ENCODE results near the gene ITPR3.

ITPR3 gene

GRCh38 chr6:33616913-33617312 lies 4.2 kb upstream of the ITPR3 start:
- no peaks in the 10 kb centered on the region for H3K36me3 ChIP-seq (ENCODE audit: control insufficient read depth, insufficient read depth, low read length)
- peaks cover 2% of the 10 kb centered on the region for H3K9me3 ChIP-seq (ENCODE audit: control insufficient read depth, low read length)
- H3K4me1 ChIP-seq (ENCODE audit: control insufficient read depth, insufficient read depth, low read length, poor library complexity, severe bottlenecking), result peaks cover 24% of the 10 kb centered on the region
- no peak overlapping the region for H3K4me3 ChIP-seq (ENCODE audit: extremely low read depth, insufficient read depth, low read length, poor library complexity, severe bottlenecking)
- WGBS, 2 experiments (ENCODE audit: insufficient coverage in 2 of 2), result no CpG with 5 or more reads among the region's 4 CpGs
- no peak overlapping the region for H3K27ac ChIP-seq (ENCODE audit: low read depth, low read length, severe bottlenecking)

- peaks cover 11% of the 10 kb centered on the region for H3K4me1 ChIP-seq (ENCODE audit: control insufficient read depth, insufficient read depth, low read length, poor library complexity, severe bottlenecking)
- H3K36me3 ChIP-seq (ENCODE audit: control insufficient read depth, insufficient read depth, low read length), result no peaks in the 10 kb centered on the region
- WGBS, 2 experiments (ENCODE audit: insufficient coverage in 2 of 2), result 66 to 74% methylated on average over 3 to 5 of the region's 5 CpGs
- no peaks in the 10 kb centered on the region for H3K9me3 ChIP-seq (ENCODE audit: control insufficient read depth, low read length)
- H3K27ac ChIP-seq (ENCODE audit: low read depth, low read length, severe bottlenecking), result no peak overlapping the region
- no peak overlapping the region for H3K4me3 ChIP-seq (ENCODE audit: extremely low read depth, insufficient read depth, low read length, poor library complexity, severe bottlenecking)
Observed at GRCh38 chr6:33619166-33619840, 1.8 kb upstream of the ITPR3 start.

- peaks cover 11% of the 10 kb centered on the region for H3K4me1 ChIP-seq (ENCODE audit: control insufficient read depth, insufficient read depth, low read length, poor library complexity, severe bottlenecking)
- no peaks in the 10 kb centered on the region for H3K36me3 ChIP-seq (ENCODE audit: control insufficient read depth, insufficient read depth, low read length)
- WGBS, 2 experiments (ENCODE audit: insufficient coverage in 2 of 2), result 1% methylated on average over 22 to 23 of the region's 29 CpGs
- peak overlapping the region; percentile 55 for H3K4me3 ChIP-seq (ENCODE audit: extremely low read depth, insufficient read depth, low read length, poor library complexity, severe bottlenecking)
- H3K9me3 ChIP-seq (ENCODE audit: control insufficient read depth, low read length), result no peaks in the 10 kb centered on the region
- no peak overlapping the region for H3K27ac ChIP-seq (ENCODE audit: low read depth, low read length, severe bottlenecking)
Observed at GRCh38 chr6:33620158-33620855, 815 bp upstream of the ITPR3 start.

DNA sequence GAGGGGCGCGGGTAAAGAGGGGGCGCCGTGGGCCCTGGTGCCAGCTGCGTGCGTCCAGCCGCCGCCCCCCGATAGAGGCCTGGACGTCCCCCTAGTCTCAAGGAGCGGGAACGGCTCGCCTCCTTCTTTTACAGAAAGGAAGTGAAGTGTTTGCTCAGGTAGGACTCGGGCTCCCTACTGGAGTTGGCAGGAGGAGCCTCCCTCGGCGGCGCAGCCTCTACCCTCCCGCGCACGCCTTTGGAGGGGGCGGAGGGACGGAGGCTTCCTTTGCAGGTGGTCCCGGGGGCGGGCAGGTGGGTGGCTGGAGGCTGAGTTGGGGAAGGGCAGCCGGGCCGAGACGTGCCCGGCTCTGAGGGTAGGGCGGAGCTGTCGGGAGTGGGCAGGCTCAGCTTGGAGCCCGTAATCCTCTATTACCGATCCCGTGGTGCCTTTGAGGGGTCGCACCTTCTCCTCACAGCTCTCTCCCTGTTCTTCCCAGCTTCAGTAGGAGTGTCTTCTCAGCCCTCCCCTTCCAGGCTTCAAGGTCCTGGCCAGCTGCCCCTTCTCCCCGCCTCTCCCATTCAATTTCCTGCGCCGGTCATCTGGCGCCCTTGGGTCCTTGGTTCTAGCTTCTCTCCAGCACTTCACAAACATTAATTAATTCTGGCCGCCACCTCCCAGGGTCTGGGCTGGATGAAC lies 728 bp downstream of the ITPR3 start:
- peak overlapping the region; percentile 55 for H3K4me3 ChIP-seq (ENCODE audit: extremely low read depth, insufficient read depth, low read length, poor library complexity, severe bottlenecking)
- 4 to 8% methylated on average over 27 to 35 of the region's 39 CpGs for WGBS, 2 experiments (ENCODE audit: insufficient coverage in 2 of 2)
- H3K27ac ChIP-seq (ENCODE audit: low read depth, low read length, severe bottlenecking), result no peak overlapping the region
- no peaks in the 10 kb centered on the region for H3K36me3 ChIP-seq (ENCODE audit: control insufficient read depth, insufficient read depth, low read length)
- peaks cover 11% of the 10 kb centered on the region for H3K4me1 ChIP-seq (ENCODE audit: control insufficient read depth, insufficient read depth, low read length, poor library complexity, severe bottlenecking)
- H3K9me3 ChIP-seq (ENCODE audit: control insufficient read depth, low read length), result no peaks in the 10 kb centered on the region

DNA sequence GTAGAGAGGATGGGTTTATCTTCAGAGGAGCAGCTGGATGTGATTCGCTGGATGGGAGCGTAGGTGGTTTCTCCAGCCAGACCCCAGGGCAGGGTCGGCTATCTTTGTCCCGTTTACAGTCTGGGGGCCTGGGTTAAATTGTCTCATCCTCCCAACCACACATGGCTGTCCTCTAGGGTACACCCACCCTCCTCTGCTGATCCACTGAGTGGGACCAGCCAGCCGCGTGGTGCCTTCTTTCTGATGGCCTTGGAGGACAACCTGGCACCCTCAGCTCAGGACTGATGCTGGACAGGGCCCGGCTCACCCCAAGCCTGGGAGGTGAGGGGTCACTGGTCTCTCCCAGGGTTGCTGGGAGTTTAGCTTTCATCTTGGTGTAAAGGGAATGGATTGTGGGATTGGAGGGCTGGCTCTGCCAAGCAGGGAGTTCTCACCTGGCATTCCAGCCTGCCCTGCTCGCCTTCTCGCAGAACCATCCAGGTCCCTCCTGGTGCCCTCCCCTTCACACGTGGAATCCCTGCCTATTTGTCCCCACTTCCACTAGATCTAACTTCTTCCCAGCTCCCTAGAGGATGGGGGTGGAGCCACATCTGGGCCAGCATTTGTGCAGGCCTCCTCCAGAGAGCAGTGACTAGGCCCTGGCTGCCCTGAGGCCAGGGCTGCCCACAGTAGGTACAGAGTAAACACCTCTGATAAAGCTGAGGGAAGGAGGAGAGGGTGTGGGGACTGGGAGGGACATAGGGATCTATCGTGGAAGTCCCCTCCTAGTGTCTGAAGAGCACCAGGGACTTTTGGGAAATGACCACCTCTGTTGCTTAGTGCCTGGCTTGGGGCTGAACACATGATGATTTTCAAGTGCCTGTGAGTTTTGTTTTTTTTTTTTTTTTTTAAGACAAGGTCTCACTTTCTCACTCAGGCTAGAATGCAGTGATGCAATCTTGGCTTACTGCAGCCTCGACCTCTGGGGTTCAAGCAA lies 1.6 kb downstream of the ITPR3 start:
- Histone ChIP-seq H3K36me3 (ENCODE audit: control insufficient read depth, insufficient read depth, low read length) (no peaks in the 10 kb centered on the region), H3K27ac (ENCODE audit: low read depth, low read length, severe bottlenecking) (no peak overlapping the region), H3K4me3 (ENCODE audit: extremely low read depth, insufficient read depth, low read length, poor library complexity, severe bottlenecking) (no peak overlapping the region), H3K9me3 (ENCODE audit: control insufficient read depth, low read length) (no peaks in the 10 kb centered on the region), H3K4me1 (ENCODE audit: control insufficient read depth, insufficient read depth, low read length, poor library complexity, severe bottlenecking) (peaks cover 11% of the 10 kb centered on the region)
- WGBS, 2 experiments (ENCODE audit: insufficient coverage in 2 of 2), result 60 to 77% methylated on average over 7 to 8 of the region's 12 CpGs

DNA sequence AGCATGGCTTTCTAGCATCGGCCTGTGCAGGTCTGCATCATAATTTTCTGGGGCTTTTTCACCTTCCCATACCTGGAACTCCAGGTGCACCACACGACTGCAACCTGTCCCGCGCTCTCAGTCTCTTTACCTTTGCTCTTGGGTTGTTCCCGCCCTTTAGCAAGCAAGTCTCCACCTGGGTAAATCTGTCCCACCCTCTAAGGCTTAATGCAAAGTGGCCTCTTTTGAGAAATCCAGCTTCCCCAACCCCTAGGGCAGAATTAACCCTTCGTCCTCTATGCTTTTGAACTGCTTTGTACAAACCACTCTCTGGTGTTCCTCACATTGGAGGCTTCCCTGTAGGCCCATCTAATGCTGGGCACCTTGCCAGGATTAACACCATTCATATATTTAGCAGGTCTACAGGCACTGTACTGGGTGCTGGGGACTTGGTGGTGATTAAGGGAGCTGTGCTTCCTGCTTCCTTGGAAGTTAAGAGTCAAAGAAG lies 2.8 kb downstream of the ITPR3 start:
- H3K36me3 ChIP-seq (ENCODE audit: control insufficient read depth, insufficient read depth, low read length), result no peaks in the 10 kb centered on the region
- H3K4me1 ChIP-seq (ENCODE audit: control insufficient read depth, insufficient read depth, low read length, poor library complexity, severe bottlenecking), result peaks cover 11% of the 10 kb centered on the region
- no peak overlapping the region for H3K27ac ChIP-seq (ENCODE audit: low read depth, low read length, severe bottlenecking)
- no peaks in the 10 kb centered on the region for H3K9me3 ChIP-seq (ENCODE audit: control insufficient read depth, low read length)
- WGBS, 2 experiments (ENCODE audit: insufficient coverage in 2 of 2), result 80 to 89% methylated on average over 6 of the region's 6 CpGs
- H3K4me3 ChIP-seq (ENCODE audit: extremely low read depth, insufficient read depth, low read length, poor library complexity, severe bottlenecking), result no peak overlapping the region

DNA sequence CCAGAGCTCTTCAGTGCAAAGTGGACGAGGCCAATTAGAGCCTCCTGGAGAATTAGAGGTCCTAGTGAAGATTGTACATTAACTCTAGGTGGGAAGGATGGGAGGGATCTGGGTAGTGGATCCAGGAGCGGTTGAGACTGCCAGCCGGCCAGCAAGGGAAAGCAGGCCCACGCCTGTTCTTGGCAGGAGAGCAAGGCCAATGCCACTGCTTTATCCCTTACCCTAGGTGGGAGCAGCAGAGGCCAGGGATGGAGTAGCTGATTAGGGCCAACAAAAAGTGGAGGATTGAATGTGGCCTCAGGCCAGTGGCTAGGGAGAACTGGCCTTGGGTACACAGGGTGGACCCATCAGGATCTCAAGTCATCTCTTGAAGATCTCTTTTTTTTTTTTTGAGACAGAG lies 3.7 kb downstream of the ITPR3 start:
- Histone ChIP-seq H3K4me3 (ENCODE audit: extremely low read depth, insufficient read depth, low read length, poor library complexity, severe bottlenecking) (no peak overlapping the region), H3K27ac (ENCODE audit: low read depth, low read length, severe bottlenecking) (no peak overlapping the region), H3K4me1 (ENCODE audit: control insufficient read depth, insufficient read depth, low read length, poor library complexity, severe bottlenecking) (peaks cover 6% of the 10 kb centered on the region), H3K36me3 (ENCODE audit: control insufficient read depth, insufficient read depth, low read length) (no peaks in the 10 kb centered on the region), H3K9me3 (ENCODE audit: control insufficient read depth, low read length) (no peaks in the 10 kb centered on the region)
- whole genome bisulfite sequencing, 2 experiments (ENCODE audit: insufficient coverage in 2 of 2), result 98 to 99% methylated on average over 4 of the region's 4 CpGs

DNA sequence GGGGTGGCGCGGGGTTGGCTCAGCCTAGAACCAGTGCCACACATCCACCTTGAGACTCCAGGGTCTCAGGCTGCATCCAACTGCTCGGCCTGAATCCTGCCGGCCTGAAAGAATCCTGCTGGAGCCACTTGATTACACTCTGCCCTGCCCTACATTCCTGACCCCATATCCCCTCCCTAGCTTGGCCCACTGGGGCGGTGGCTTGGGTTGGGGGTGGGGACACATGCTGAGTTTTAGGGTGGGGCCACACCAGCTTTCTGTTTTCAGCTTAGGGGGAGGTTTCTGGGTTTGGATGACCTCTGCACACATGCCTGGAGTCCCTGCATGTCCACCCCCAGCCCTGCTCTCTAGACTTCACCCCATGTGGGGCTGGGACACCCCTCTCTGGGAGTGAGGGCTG lies 6.8 kb downstream of the ITPR3 start:
- no peaks in the 10 kb centered on the region for H3K9me3 ChIP-seq (ENCODE audit: control insufficient read depth, low read length)
- no peaks in the 10 kb centered on the region for H3K36me3 ChIP-seq (ENCODE audit: control insufficient read depth, insufficient read depth, low read length)
- no peaks in the 10 kb centered on the region for H3K4me1 ChIP-seq (ENCODE audit: control insufficient read depth, insufficient read depth, low read length, poor library complexity, severe bottlenecking)
- no peak overlapping the region for H3K4me3 ChIP-seq (ENCODE audit: extremely low read depth, insufficient read depth, low read length, poor library complexity, severe bottlenecking)
- no peak overlapping the region for H3K27ac ChIP-seq (ENCODE audit: low read depth, low read length, severe bottlenecking)
- WGBS, 2 experiments (ENCODE audit: insufficient coverage in 2 of 2), result 50 to 80% methylated on average over 1 to 4 of the region's 5 CpGs

- H3K27ac ChIP-seq (ENCODE audit: low read depth, low read length, severe bottlenecking), result no peak overlapping the region
- WGBS, 2 experiments (ENCODE audit: insufficient coverage in 2 of 2), result 79 to 93% methylated on average over 5 to 6 of the region's 7 CpGs
Observed at GRCh38 chr6:33628401-33628964, 7.4 kb downstream of the ITPR3 start.

DNA sequence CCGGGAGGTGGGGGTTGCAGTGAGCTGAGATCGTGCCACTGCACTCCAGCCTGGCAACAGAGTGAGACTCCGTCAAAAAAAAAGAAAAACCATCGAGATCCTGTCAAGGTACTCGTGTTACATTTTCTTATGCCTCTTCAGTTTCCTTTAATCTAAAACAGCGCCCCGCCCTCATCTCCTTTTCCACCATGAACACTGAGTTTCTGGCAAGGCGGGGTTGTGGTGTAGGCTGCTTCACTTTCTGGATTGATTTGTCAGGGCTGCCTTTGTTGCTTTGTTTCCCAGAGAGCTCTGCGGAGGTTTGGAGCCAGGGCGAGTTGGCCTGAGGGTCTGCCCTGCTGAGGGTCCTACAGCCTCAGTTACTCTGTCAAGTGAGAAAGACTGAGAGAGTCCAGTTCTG lies 8.9 kb downstream of the ITPR3 start:
- WGBS, 2 experiments (ENCODE audit: insufficient coverage in 2 of 2), result 86 to 93% methylated on average over 6 to 8 of the region's 10 CpGs
- H3K36me3 ChIP-seq (ENCODE audit: control insufficient read depth, insufficient read depth, low read length), result no peaks in the 10 kb centered on the region
- H3K9me3 ChIP-seq (ENCODE audit: control insufficient read depth, low read length), result no peaks in the 10 kb centered on the region

More at GRCh38 chr6:33628401-33628964, 7.4 kb downstream of the ITPR3 start:
- H3K4me1 ChIP-seq (ENCODE audit: control insufficient read depth, insufficient read depth, low read length, poor library complexity, severe bottlenecking), result no peaks in the 10 kb centered on the region
- no peaks in the 10 kb centered on the region for H3K36me3 ChIP-seq (ENCODE audit: control insufficient read depth, insufficient read depth, low read length)
- H3K9me3 ChIP-seq (ENCODE audit: control insufficient read depth, low read length), result no peaks in the 10 kb centered on the region
- H3K4me3 ChIP-seq (ENCODE audit: extremely low read depth, insufficient read depth, low read length, poor library complexity, severe bottlenecking), result no peak overlapping the region

More for the DNA sequence above, 8.9 kb downstream of the ITPR3 start:
- no peak overlapping the region for H3K27ac ChIP-seq (ENCODE audit: low read depth, low read length, severe bottlenecking)
- no peak overlapping the region for H3K4me3 ChIP-seq (ENCODE audit: extremely low read depth, insufficient read depth, low read length, poor library complexity, severe bottlenecking)
- H3K4me1 ChIP-seq (ENCODE audit: control insufficient read depth, insufficient read depth, low read length, poor library complexity, severe bottlenecking), result peaks cover 11% of the 10 kb centered on the region

Data from mesodermal cell (in vitro differentiated cells).